ENCODE measurements around the gene TMEM91.
A peak's percentile ranks its signal among the peaks of the same experiment; 100 is the strongest.

DNA sequence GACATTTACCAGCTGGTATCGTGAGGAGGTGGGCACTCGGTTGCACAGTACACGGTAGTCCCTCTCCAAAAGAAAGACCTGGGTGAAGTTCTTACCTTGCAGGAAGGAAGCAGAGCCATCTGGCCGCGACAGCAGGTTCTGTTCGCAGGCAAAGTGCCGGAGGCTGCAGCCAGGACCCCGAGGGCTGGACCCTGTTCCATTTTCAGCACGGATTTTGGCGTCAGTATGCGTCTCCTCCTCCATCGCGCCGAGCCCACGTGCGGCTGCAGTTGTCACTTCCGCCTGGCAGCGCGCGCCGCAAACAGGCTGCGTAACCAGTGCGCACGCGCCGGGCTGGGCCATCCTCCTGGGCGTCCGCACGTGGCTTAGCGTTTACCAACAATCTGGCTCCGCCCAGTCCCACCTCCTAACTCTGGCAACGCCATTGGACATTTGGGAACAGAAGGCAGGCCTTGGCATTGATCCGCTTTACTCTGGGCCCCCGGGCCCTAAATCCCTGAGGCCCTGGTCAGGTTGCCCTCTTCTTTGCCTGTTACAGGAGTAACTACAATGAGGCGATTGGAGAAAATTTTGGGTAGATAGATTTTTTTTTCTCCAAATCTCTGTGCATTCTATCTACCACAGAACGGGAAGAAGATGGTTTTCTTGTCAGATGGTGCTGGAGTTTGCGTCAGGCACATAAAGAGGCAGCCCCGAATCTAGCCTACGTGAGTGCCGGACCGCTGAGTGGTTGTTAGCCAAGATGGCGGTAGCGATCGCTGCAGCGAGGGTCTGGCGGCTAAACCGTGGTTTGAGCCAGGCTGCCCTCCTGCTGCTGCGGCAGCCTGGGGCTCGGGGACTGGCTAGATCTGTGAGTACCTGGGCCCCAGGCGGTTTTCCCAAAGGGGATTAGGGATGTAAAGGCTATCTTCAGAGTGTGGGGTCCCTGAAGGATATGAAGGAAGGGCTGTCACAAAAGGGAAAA is 21.0 kb downstream of the TMEM91 start, which contains the start of the genes BCKDHA and EXOSC5:
- TF ChIP-seq POLR2A (IDR thresholded peaks at IDR 0.05; ENCODE audit: low read depth) (peak; percentile 33), POLR2AphosphoS5 (IDR thresholded peaks at IDR 0.05) (peak; percentile 79 to 96), CTCF (IDR thresholded peaks at IDR 0.05) (peak in 2 of 3 experiments; percentile 12 to 23), EP300 (IDR thresholded peaks at IDR 0.05) (no peak)

Measured in esophagus muscularis mucosa (tissue), 4 donors.